HFF-Myc (cell line): ENCODE measurements around the gene HEMK1.

Source experiments
- DNase-seq: peaks from one replicate; pipeline ENCODE4 v3.0.0-alpha.2; 2011; ENCODE audit warnings: low read depth; ENCODE audit errors: extremely low read depth
- H3K4me3 ChIP-seq: replicated peaks from 2 replicates; pipeline ENCODE4 v1.5.1; 2011; ENCODE audit warnings: low read depth, mild to moderate bottlenecking, control low read depth, low read length
- TF ChIP-seq, protein P1 (sequence below): IDR thresholded peaks from 2 replicates; pipeline ENCODE4 v1.5.1; 2012; ENCODE audit warnings: mild to moderate bottlenecking, low read depth, low read length, control low read depth; ENCODE audit errors: missing control alignments

HEMK1 gene

GRCh38 chr3:50567386-50568167 lies 1.7 kb upstream of the HEMK1 start, which contains the start of gene C3orf18:
Gene C3orf18, minus strand, starts transcription at chr3:50567747. Its CDS starts 2,048 bp downstream, at chr3:50565699.
- peak; percentile 39 for DNase-seq
- peak within 1 kb of the TSS; percentile 95 for H3K4me3 ChIP-seq
- TF ChIP-seq, protein P1, sequence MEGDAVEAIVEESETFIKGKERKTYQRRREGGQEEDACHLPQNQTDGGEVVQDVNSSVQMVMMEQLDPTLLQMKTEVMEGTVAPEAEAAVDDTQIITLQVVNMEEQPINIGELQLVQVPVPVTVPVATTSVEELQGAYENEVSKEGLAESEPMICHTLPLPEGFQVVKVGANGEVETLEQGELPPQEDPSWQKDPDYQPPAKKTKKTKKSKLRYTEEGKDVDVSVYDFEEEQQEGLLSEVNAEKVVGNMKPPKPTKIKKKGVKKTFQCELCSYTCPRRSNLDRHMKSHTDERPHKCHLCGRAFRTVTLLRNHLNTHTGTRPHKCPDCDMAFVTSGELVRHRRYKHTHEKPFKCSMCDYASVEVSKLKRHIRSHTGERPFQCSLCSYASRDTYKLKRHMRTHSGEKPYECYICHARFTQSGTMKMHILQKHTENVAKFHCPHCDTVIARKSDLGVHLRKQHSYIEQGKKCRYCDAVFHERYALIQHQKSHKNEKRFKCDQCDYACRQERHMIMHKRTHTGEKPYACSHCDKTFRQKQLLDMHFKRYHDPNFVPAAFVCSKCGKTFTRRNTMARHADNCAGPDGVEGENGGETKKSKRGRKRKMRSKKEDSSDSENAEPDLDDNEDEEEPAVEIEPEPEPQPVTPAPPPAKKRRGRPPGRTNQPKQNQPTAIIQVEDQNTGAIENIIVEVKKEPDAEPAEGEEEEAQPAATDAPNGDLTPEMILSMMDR, result no peak

- peak overlapping the region; percentile 95 for H3K4me3 ChIP-seq
- DNase-seq, result no peak
- TF ChIP-seq, protein P1, result no peak
Observed at GRCh38 chr3:50570508-50571279, 1.4 kb downstream of the HEMK1 start.

- DNase-seq, result no peak
- H3K4me3 ChIP-seq, result no peak overlapping the region
- TF ChIP-seq, protein P1, result no peak
Observed at GRCh38 chr3:50571486-50571885, 2.2 kb downstream of the HEMK1 start.

DNA sequence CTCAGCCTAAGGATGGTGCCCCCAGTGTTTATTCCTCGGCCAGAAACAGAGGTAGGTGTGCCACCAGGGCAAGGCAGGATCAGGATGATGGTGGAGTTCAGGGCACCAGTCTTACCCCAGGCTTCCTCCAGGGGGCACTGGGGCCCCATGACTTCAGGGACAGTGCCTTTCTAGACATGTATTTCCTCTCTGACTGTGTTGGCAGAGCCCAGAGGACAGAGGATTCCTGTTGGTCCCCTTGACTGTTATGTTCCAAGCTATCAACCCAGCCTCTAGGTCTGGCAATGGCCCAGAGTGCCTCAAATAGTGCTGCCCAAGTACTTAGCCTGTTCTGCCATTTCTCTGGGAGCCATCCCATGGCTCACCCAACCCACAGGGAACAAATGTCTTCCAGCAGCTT lies 2.8 kb downstream of the HEMK1 start:
- TF ChIP-seq, protein P1, result peak; percentile 89
- H3K4me3 ChIP-seq, result no peak overlapping the region
- DNase-seq, result peak; percentile 33

DNA sequence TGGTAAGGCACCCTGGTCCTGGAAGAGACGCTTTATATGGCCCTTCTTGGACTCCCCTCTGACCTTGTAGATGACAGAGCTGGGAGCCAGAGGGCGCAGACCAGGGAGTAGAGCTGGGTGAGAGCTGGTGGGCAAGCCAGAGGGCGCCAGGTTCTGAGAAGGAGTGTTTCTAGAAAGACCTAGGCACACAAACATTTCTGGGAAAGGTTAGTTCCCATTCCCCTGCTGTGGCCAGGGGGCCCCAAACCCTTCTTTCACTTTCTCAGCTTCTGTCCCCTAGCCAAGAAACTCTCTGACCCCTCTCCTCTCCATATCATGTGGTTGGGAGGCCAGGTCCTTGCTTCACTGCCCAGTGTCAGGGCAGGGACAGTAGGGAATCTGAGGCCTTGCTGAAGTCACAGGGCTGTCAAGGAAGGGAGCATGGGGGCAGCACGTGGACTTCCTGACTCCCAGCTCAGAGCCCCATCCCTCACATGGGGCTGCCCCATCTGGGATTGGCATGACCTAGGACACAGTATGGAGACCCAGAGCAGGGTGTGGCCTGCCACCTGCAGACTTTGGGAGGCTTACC lies 3.6 kb downstream of the HEMK1 start:
- no peak for DNase-seq
- TF ChIP-seq, protein P1, result no peak
- H3K4me3 ChIP-seq, result no peak overlapping the region

DNA sequence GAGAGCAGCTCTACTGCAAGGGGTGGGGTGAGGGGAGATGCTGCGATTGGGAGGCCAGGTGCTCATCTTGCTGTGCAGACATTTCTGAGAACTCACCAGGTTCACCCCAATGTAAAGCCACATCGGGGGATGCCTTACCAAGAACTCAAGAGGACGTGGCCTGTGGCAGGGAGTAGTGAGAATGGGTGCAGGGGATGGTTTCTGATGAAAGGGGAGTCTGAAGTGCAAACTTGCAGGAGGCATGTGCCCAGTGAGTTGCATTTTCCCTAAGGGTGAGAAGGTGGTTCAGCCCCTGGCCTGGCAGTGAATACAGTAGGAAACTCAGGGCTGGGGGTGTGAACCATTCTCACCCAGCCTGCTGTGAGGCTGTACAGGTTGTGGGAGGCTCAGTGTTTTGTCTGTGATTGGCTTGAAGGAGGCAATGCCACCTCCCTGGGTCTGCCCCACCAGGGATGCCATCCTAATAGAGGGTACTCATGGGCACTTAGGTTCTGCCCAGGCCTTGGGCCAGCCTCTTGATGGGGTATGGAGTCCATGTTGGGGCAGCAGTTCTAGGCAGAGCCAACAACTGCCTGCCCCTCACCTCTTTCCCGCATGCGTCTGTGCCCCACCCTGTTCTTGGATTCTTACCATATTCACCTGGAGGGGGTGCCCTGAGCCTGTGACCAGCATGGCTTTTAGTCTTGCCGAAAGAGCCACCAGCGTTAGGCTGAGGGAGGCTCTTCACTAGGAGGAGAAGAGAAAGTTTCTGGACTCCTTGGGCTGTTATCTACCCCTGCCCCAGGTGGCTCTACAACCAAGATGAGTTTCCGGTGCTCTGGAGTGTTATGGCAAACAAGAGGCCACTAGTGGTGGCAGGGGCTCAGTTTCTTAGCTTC lies 4.5 kb downstream of the HEMK1 start:
- H3K4me3 ChIP-seq, result no peak overlapping the region
- TF ChIP-seq, protein P1, result no peak
- no peak for DNase-seq
